HK-2 (cell line): ENCODE data around the gene TPPP2.
"Not testable (repeated sequence)": the region's sequence is repeated elsewhere in the genome, so short reads cannot be mapped to it uniquely, and the experiment has no call there.

Experiments used
- DNase-seq: peaks from one replicate; pipeline ENCODE4 v3.0.0-alpha.2; 2018; ENCODE audit not compliant: unreplicated experiment

The TPPP2 gene

DNA sequence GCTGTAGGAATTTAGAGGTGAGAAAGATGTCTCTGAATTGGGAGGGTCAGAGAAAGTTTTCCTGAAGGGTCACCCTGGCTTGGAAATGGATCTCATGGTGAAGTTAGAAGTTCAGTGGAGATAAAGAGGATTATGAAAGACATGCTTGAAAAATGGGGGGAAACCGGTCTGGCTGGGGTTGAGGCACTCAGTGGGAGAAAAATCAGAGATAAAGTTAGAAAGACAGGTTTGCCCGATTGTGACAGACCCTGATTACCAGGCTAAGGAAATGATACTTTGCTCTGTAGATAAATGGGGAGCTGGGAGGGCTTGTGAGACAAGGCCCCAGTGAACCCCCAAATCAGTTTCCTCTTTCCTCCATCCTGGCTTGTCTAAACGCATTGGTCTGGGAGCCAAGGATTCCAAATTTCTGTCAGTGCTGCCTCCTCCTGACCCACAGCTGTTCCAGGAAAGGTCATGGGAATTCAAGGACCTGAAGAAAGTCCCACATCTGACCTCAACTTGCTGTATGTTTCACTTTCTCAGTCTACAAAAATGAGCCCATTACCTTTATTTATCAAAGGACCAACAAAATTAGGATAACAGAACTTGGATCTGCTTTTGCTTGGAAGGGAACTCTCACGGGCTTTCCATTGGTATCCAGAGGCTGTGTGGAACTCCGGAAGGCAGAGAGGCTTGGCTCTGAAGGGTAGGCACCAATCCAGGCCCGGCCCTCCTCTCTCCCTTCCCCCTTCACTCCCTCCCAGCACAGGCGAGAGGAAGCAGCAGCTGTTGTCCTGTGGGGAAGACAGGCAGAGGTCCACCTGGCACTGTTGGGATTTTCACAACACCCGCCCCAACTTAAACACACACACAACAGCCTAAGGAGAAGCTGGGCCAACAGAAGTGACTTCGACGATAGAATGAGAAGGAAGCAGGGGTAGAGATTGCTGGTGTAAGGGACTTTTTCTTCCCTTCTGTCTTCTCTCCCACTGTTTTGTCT, 8.7 kb downstream of the TPPP2 start:
- no peak for DNase-seq

DNA sequence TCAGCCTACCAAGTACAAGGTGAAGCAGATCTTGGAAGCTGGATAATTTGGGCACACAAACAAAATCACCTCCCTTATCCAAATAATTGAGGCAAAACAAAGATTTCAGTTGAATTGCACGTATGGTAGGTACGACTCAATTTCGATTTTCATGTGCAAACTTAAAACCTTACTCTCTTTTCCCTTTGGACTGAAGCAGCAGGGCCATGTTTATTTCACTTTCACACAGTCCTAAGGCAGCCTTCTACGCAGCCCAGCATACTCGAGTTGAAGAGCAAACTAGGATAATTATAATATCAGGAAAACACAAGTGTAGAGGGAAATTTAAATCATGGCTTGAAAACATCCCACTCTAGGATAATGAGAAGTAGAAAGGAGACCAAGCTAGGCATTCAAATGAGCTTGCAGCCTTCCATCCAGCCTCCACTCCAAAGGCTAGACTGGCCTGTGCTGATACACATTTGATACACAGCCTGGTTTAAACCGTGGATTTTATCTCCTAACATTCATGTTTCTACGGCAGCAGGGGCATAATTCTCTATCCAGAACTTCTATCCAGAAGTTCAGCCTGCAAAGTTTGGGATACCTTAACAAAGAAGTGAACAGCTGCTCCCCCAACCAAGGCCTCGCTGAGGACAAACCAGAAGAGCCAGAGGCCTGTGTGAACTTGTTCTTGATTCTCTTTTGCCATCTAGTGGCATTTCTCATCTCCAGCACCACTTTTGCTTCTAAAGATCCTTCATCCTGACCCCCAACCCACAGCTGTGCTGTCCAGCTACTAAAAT, 9.8 kb downstream of the TPPP2 start:
- DNase-seq, result no peak

DNA sequence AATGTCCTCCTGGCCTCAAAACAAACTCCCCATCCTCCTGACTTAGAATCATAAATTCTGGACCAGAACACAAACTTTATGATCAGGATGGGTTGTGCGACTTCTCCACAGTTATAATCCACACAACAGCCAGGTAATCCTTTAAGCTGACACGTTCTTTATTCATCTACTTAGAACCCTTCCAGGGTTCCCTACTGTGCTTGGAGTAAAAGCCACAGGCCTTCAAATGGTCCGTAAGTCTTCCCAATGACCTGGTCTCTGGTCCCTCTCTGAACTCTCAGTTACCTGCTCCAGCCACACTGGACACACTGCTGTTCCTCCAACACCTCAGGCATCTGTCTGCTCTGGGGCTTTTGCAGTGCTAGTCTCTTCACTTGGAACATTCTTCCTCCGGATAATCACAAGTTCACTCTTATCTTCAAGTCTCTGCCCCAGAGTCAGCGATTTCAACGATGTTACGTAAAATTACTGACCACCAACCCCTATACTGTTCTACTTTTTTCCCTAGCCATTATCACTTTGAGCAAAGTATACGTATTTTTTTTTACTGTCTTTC, 10.4 kb downstream of the TPPP2 start:
- no peak for DNase-seq

DNA sequence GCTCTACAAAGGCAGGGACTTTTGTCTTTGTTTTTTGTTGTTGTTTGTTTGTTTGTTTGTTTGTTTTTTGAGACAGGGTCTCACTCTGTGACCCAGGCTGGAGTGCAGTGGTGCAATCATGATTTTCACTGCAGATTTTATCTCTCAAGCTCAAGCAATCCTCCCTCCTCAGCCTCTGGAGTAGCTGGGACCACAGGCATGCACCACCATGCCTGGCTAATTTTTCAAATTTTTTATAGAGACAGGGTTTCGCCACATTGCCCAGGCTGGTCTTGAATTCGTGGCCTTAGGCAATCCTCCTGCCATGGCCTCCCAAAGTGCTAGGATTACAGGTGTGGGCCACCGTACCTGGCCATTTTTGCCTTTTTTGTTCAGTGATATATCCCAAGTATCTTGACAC, 10.9 kb downstream of the TPPP2 start:
- not testable (repeated sequence) for DNase-seq

DNA sequence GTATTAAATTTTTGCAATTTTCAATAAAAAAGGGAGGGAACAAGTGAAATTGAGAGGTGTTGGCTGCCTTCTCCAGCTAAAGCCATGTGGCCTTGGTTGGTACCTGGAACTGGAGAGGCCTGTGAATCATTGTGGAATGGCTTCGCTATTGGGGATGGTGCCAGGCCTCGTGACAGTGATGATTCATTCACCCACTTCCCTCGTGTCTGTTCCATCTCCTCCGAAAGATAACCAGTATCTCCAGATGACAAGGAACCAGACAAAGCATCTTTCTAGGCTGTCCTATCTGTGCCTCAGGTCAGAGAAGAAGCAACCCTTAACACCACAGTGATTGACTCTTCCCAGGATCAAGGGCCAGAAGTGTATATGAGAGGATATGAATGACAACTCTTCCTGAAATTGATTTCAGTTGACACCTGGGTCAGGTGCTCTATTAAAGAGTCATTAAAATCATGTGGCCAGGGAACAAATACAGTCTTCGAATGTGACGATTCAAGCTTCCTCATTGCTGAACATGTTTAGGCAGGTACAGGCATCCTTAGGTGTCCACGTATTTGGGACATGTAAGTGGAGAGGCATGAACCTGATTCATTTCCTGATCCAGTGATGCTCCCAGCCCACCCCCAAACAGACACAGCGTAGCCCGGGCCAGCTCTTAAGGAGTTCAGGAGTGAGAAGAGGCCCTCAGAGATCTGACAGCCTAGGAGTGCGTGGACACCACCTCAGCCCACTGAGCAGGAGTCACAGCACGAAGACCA, 11.8 kb downstream of the TPPP2 start, which contains the start of gene RNASE7:
Gene RNASE7, plus strand, starts transcription at position 687 of the 758 bp plus-strand sequence. CDS start 631 bp downstream, outside the sequence.
- peak; percentile 32 for DNase-seq

DNA sequence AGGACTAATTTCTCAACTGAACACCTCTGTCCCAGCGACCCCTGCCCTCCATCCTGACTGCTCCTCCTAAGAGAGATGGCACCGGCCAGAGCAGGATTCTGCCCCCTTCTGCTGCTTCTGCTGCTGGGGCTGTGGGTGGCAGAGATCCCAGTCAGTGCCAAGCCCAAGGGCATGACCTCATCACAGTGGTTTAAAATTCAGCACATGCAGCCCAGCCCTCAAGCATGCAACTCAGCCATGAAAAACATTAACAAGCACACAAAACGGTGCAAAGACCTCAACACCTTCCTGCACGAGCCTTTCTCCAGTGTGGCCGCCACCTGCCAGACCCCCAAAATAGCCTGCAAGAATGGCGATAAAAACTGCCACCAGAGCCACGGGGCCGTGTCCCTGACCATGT, 12.9 kb downstream of the TPPP2 start:
- DNase-seq, result no peak

DNA sequence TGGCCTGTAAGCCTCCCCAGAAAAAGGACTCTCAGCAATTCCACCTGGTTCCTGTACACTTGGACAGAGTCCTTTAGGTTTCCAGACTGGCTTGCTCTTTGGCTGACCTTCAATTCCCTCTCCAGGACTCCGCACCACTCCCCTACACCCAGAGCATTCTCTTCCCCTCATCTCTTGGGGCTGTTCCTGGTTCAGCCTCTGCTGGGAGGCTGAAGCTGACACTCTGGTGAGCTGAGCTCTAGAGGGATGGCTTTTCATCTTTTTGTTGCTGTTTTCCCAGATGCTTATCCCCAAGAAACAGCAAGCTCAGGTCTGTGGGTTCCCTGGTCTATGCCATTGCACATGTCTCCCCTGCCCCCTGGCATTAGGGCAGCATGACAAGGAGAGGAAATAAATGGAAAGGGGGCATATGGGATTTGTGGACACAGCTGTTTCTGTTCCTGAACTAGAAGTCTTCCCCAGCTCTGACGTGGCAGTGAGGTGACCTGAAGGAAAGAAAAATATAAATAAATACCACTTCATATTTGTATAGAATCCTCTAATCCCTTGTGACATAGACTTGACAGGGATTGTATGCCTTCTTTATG, 13.5 kb downstream of the TPPP2 start:
- no peak for DNase-seq

DNA sequence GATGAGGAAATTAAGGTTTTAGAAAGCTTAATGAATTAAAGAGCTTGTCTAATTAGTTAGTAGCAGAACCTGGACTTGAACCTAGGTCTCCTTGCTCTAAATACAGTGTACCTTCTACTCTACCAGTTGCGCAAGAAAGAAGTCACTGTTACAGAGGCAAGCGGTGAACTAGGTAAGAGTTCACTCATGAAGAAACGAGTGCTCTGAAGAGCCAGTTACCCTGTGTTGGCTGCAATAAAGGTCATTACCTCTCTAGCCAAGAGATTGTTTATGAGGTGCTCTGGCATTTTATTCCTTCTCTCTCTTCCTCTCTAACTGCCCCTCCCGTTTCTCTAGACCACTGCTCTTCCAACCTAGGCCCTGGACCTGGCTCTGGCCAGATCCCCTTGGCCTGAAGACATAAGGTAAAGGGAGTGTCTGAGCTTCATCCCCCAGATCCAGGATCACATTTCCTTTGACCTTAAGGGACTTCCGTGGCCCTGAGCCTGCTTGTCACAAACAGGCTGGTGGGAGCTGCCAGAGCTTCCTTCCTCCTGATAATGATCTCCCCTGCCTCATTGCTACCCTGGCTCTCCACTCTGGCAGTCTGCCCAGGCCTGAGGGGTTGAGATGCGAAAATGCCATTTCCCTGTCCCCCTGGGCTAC, 14.1 kb downstream of the TPPP2 start:
- no peak for DNase-seq

DNA sequence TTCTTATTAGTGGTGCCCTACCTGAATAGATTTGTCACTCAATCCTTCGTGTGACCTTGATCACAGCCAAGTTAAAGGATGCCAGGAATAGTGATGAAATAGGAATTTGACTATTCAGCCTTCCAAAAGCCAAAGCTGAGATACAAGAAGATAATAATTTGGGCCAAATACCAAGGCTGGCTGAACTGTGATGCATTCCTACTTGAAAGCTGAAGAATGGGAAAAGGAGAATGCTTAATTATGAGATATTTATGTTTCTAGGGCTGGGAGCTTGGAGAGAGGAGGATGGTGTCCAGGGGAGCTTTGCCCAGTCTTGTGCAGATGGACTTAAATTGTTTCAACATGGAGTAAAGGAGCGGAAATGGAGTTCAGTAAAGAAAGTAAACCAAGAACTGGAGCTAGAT, 17.4 kb downstream of the TPPP2 start:
- DNase-seq, result no peak

DNA sequence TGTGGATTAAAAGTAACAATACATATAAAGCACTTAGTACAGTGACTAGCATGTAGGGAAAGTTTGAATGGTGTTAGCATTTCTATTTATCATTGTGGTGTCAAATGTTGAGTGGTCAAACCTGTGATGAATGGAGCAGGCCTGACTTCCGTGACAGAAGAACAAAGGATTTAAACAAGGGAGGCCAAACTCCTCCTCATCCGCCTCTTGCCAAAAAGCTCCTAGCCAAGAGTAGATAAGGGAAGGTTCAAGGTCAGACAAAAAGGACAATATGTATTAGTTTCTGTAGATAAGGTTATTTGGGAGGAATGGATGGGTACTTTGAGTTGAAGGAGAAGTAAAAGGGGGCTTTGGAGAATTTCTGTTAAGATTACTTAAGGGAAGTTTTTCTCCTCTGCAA, 18.6 kb downstream of the TPPP2 start:
- DNase-seq, result no peak

DNA sequence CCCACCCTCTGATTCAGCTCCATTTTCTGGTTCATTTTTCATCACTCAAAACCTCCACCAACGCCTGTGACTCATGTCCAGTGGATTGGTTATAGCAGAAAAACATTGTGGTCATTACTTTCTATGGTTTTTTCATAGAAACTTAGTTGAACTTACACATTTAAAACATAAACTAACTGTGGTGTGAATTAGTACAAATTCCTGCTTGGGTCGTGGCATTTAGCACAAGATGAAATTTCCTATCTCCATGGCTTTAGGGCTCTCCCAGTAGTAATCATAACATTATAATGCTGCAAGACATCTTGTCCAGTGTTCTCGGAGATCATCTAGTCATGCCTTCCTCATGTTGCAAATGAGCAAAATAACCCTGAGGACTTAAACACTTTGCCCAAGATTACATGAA, 19.3 kb downstream of the TPPP2 start:
- DNase-seq, result no peak

DNA sequence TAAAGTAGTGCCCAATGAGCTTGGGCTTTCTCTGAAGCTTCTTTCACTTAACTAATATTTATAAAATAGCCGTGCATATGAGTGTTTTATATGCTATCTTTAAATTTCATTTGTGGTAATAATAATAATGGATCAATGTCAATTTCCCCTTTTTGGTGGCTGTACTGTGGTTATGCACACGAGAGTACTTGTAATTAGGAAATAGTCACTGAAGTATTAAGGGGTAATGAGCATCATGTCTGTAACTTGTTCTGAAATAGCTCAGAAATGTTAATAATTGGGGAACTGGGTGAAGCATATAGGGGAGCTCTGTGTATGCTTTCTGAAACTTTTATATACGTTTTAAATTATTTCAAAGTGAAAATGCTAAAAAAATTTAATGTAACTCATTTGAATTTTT, 20.6 kb downstream of the TPPP2 start:
- no peak for DNase-seq

DNA sequence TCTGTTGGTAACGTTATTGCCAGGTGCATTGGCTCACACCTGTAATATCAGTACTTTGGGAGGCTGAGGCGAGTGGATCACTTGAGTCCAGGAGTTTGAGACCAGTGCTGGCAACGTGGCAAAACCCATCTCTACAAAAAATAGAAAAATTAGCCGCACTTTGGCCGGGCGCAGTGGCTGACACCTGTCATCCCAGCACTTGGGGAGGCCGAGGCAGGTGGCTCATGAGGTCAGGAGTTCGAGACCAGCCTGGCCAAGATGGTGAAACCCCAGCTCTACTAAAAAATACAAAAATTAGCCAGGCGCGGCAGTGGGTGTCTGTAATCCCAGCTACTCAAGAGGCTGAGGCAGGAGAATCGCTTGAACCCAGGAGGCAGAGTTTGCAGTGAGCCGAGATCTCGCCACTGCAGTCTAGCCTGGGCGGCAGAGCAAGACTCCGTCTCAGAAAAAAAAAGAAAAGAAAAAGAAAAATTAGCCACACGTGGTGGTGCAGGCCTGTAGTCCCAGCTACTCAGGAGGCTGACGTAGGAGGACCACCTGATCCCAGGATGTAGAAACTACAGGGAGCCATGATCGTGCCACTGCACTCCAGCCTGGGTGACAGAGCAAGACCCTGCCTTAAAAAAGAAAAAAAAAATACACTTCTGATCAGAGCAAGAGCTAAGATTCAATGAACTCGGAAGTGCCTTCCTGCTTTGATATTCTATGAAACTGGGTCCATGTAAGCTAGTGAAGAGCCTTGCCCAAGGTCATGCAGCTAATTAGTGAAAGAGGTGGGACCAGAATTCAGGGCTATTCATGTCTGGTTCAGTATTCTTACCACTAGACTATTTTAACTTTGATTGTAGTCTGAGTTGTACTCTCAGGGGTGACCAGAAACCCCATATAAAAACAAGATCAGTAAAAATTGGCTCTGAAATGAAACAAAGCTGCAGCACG, 23.4 kb downstream of the TPPP2 start:
- DNase-seq, result no peak

DNA sequence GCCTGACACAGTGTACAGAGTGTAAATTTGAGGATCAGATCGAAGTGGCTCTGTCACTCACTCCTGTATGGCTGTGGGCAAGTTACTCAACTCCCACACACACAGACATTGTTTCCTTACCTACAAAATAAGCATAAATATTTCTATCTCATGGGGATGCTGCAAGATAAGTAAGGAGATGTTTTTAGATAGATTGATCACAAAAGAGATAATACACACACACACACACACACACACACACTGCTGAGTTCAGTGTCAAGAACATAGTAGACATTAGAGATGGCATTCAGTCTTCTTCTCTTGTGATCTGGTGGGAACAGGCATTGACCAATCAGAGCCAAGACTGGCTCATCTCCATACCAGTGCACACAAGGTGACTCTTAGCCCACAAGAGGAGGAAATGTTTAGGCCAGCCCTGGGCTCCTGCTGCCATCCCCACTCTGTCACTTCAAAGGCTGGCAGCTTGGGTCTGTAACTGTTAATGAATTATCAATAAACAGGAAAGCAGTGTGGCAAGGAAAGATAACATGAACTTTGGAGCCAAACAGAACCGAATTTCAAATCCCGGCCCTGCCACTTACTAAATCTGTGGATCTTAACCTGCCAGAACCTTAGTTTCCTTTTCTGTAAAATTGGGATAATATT, 24.2 kb downstream of the TPPP2 start:
- no peak for DNase-seq

DNA sequence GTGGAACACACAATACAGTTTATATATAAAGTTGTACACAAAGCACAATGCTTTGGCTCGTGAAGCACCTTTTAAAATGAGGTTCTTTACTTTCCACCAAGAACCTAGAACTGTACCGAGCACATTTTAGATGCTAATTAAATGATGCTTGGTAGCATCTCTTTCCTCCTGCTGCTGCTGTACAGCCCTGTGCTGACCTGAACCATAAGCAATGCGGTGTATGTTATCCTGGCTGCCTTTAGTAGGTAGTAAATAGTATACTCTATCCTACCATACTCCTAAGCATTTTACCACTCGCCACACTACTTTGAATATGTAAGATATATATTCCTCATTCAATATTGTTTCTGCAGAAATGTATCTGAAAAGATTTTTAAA, 24.7 kb downstream of the TPPP2 start:
- no peak for DNase-seq

DNA sequence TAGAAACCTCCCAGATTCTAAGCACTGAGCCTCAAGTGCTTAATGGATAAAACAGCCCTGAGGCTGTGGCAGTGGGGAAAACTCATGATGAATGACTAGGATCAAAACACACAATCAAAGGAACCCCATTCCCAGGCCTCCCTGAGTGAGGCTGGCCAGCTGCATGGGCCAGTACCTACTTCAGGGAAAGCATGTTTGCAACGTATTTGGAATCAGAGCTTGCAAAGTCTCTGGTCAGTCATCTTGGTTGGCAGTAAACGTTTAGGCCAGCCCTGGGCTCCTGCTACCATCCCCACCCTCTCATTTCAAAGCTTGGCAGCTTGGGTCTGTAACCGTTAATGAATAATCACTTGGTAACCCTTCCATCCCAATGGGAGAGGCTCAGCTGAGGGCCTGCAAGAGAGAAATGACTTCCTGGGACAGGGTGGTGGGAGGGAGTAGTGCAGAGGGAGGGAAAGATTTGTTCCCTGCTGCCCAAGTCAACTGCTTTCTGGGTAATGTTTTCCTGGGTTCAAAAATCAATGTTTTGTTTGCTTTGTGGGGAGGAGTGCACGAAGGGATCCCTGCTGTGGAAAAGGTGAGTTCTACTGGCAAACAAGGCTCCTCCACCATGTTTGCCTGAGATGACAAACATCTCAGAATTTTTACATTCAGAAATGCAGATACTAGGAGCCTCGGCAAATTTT, 25.6 kb downstream of the TPPP2 start:
- DNase-seq, result no peak

DNA sequence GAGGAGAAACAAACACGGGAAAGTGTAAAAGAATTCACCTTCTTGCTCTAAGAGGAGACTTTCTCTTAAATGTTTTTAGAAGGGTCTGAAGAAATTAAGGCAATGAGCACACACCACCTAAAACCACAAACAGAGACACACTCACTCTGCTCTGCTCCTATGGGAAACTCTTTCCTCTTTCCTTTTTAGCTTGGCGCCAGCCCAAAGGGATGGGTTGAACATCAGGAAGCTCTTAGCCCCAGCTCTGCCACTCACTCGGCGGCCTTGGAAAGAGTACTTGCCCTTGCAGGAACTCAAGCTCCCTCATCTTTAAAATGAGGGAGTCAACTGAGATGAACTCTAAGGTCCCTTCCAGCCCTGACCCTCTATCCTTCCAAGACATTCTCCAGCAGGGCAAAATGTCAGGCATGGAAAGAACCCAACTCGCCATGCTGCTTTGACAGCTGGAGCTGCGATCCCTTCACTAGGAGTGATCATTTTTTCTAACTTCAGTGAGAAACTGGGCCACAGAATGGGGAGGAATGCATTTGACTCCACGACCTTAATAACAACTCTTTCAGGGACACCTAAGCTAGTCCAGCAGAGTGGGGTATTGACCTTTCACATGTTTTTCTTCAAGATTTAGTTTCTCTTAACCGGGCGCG, 26.6 kb downstream of the TPPP2 start:
- DNase-seq, result no peak
